Transverse colon (tissue), 4 donors: Measurements from ENCODE around the gene CLIC4. TPM values are rescaled to one million over a fixed set of nuclear protein-coding genes. Genes with fewer than 3 reads are reported as not detected.

ENCODE experiments used
- DNase-seq: peaks from one replicate; pipeline ENCODE4 v3.0.0-alpha.2; 2019
- H3K27ac ChIP-seq, 4 donors: fragments of 200-600 bp; sonication (generic); 2 replicates each; pipeline ENCODE4 v1.5.1; 2016 to 2018; ENCODE audit warnings: inconsistent platforms in 4 of 4
- H3K27me3 ChIP-seq: fragments of 200-600 bp; sonication (generic); 2 replicates; pipeline ENCODE4 v1.5.1; 2017; ENCODE audit warnings: inconsistent platforms
- H3K36me3 ChIP-seq, 4 donors: fragments of 200-600 bp; sonication (generic); 2 replicates each; pipeline ENCODE4 v1.5.1; 2017 to 2019; ENCODE audit warnings: inconsistent platforms in 4 of 4
- H3K4me1 ChIP-seq, 4 donors: fragments of 200-600 bp; sonication (generic); 2 replicates each; pipeline ENCODE4 v1.5.1; 2017 to 2020; ENCODE audit warnings: inconsistent platforms in 4 of 4
- H3K4me3 ChIP-seq, 4 donors: fragments of 200-600 bp; sonication (generic); 1 replicate in 1 of 4; 2 replicates in 3 of 4; pipeline versions ENCODE4 v1.5.1 to v1.6.1; 2017 to 2019; ENCODE audit warnings: inconsistent platforms in 4 of 4
- H3K9me3 ChIP-seq, 2 donors: fragments of 200-600 bp; sonication (generic); 2 replicates each; pipeline ENCODE4 v1.5.1; 2017 to 2019; ENCODE audit warnings: inconsistent platforms in 2 of 2
- CTCF ChIP-seq, 5 experiments: fragments of 200-600 bp in 3 of 5; fragments of 450-650 bp in 2 of 5; sonication (generic) in 3 of 5; IDR thresholded peaks; 1 replicate in 2 of 5; 2 replicates in 3 of 5; pipeline ENCODE4 v1.5.1; 2016 to 2017; ENCODE audit warnings: antibody characterized with exemption in 5 of 5, inconsistent platforms in 3 of 5, mild to moderate bottlenecking in 2 of 5, moderate library complexity in 1 of 5
- EP300 ChIP-seq: sonication (generic); formaldehyde crosslinking; IDR thresholded peaks from one replicate; pipeline ENCODE4 v1.6.1; 2017; ENCODE audit warnings: antibody characterized with exemption, low read depth
- POLR2A ChIP-seq: fragments of 450-650 bp; IDR thresholded peaks from one replicate; pipeline ENCODE4 v1.6.1; 2016; ENCODE audit warnings: antibody characterized with exemption, mild to moderate bottlenecking, moderate library complexity
- POLR2AphosphoS5 ChIP-seq, 3 donors: sonication (generic); formaldehyde crosslinking; IDR thresholded peaks; one replicate each; pipeline ENCODE4 v1.6.1; 2016; ENCODE audit warnings: antibody characterized with exemption in 3 of 3
- WGBS, 2 donors: methylation state at CpG; one replicate each; pipeline ENCODE4 v1.1.5; 2018; ENCODE audit warnings: low coverage in 1 of 2; 5-methylcytosine and 5-hydroxymethylcytosine counted together
- in situ Hi-C, 4 donors: fragments of 200-750 bp; cut with MboI; loops; one replicate each; pipeline versions ENCODE4 v1.15.0 to v1.15.1; 2017; ENCODE audit warnings: low sequenced_read_pairs in 3 of 4, low pct_ligation_motif_present in 1 of 4, low pct_unique_long_range_greater_than_20kb in 1 of 4
- intact Hi-C: fragments of 100-400 bp; cut with DNase I; formaldehyde crosslinking; loops from one replicate; pipeline ENCODE4 v1.15.1; 2023; ENCODE audit warnings: low total_unique reads
- total RNA-seq, 4 donors: library from RNA; depleted of rRNA; stranded (reverse); fragments of >200 nt; gene quantifications; one replicate each; pipeline ENCODE4 v1.1.0, GENCODE V29; 2016

Gene CLIC4
- total RNA-seq, 4 donors from 2014 or later = 52.4 to 107 (median 65.0) TPM

DNA sequence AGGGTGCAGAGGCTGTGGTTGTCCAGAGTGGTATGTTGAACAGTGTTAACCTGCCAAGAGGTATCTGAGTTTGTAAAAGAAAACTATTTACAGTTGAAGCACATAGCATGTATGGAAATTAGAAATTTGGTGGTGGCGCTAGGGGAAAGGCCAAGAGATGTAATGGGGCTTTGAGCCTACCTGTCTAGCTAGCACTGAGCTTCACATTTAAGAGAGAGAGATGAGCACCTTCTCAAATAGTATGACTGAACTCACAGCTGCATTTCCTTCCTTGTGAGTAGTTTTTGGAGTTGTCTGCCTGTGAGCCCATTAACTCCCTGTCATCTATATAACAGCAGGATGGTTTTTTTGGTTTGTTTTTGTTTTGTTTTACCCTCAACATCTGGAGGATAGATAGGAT is 4.0 kb downstream of the CLIC4 start:
- peaks cover 5% of the 10 kb centered on the region for H3K27me3 ChIP-seq
- 89 to 100% methylated on average over 1 of the region's 1 CpG for WGBS, 2 donors
- H3K4me1 ChIP-seq = peaks cover 4 to 50% (median 20%) of the 10 kb centered on the region in 4 donors
- H3K36me3 ChIP-seq = no peaks in the 10 kb centered on the region
- TF ChIP-seq POLR2AphosphoS5 (IDR thresholded peaks at IDR 0.05) = no peak
- no peak for TF ChIP-seq EP300
- no peak for TF ChIP-seq POLR2A
- TF ChIP-seq CTCF (IDR thresholded peaks at IDR 0.05) = no peak
- no peak for DNase-seq
- peak overlapping the region in 1 of 4 donors; percentile 20 for H3K4me3 ChIP-seq
- H3K9me3 ChIP-seq = no peaks in the 10 kb centered on the region
- intact Hi-C loops (loop anchor here (10.0 kb wide), 1 partner anchor 76 kb away; no protein-coding TSS in a partner anchor), in situ Hi-C loops (no loop called here)
- H3K27ac ChIP-seq = peak overlapping the region; percentile 54 to 99 (median 96)

GRCh38 chr1:24749886-24750285 is 4.6 kb downstream of the CLIC4 start:
- no peak for DNase-seq
- no peak overlapping the region for H3K4me3 ChIP-seq
- in situ Hi-C loops (no loop called here), intact Hi-C loops (loop anchor here (10.0 kb wide), 1 partner anchor 75 kb away; no protein-coding TSS in a partner anchor)
- peak overlapping the region in 2 of 4 donors; percentile 96 to 97 for H3K27ac ChIP-seq
- peaks cover 5% of the 10 kb centered on the region for H3K27me3 ChIP-seq
- peaks cover 4 to 48% (median 20%) of the 10 kb centered on the region in 4 donors for H3K4me1 ChIP-seq
- TF ChIP-seq POLR2A (no peak), POLR2AphosphoS5 (IDR thresholded peaks at IDR 0.05) (no peak), EP300 (no peak), CTCF (IDR thresholded peaks at IDR 0.05) (no peak)
- no peaks in the 10 kb centered on the region for H3K36me3 ChIP-seq
- H3K9me3 ChIP-seq = no peaks in the 10 kb centered on the region
- WGBS, 2 donors = 86 to 91% methylated on average over 4 to 8 of the region's 8 CpGs

DNA sequence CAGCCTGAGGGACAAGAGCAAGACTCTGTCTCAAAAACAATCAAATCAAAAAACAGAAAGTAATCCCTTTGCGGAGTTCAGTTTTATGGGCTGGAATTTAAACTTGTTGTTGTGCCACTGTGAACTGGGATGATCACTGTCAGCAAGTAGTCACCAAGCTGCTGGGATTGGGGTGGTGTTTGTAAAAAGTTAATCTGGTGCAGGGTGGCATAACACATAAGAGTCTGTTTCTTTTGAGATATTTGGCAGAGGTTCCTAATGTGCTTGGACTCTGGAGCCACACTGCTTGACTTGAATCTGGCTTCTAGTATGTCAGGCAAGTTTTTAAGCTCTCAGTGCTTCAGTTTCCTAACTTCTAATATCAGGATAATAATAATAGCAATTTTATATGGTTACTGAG is 6.6 kb downstream of the CLIC4 start:
- Histone ChIP-seq H3K36me3 (no peaks in the 10 kb centered on the region), H3K27me3 (no peaks in the 10 kb centered on the region), H3K9me3 (no peaks in the 10 kb centered on the region), H3K4me1 (peaks cover 4 to 45% (median 18%) of the 10 kb centered on the region in 4 donors), H3K4me3 (no peak overlapping the region), H3K27ac (peak overlapping the region; percentile 18 to 62 (median 46))
- no peak for DNase-seq
- in situ Hi-C loops (no loop called here), intact Hi-C loops (no loop called here)
- TF ChIP-seq POLR2AphosphoS5 (IDR thresholded peaks at IDR 0.05) = no peak
- no peak for TF ChIP-seq POLR2A
- TF ChIP-seq EP300 = no peak
- TF ChIP-seq CTCF (IDR thresholded peaks at IDR 0.05) = no peak
- 40 to 64% methylated on average over 1 of the region's 1 CpG for WGBS, 2 donors

DNA sequence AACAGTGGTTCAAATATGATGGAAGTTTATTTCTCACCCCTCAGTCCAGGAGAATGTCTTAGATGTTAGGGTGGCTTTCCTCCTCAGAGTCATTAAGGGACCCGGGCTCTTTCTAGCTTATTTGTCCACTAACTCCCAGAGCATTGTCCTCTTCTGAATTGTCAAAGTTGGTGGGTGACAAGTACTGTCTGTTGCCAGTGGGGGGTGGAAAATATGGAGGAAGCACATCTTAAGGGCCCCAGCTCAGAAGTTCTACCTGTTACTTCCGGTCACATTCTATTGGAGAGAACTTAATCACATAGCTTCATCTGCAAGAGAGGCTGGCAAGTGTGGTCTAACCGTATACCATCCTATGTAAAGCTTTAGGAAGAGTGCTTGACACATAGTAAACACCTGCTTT is 7.1 kb downstream of the CLIC4 start:
- intact Hi-C loops = no loop called here
- in situ Hi-C loops = no loop called here
- DNase-seq = no peak
- WGBS, 2 donors = 79% methylated on average over 3 of the region's 3 CpGs; no CpG with 5 or more reads in 1 of the 2 donors
- no peaks in the 10 kb centered on the region for H3K9me3 ChIP-seq
- no peak overlapping the region for H3K4me3 ChIP-seq
- no peak for TF ChIP-seq CTCF (IDR thresholded peaks at IDR 0.05)
- TF ChIP-seq POLR2AphosphoS5 (IDR thresholded peaks at IDR 0.05) = no peak
- TF ChIP-seq EP300 = no peak
- no peak for TF ChIP-seq POLR2A
- H3K36me3 ChIP-seq = no peaks in the 10 kb centered on the region
- peaks cover 4 to 45% (median 18%) of the 10 kb centered on the region in 4 donors for H3K4me1 ChIP-seq
- no peaks in the 10 kb centered on the region for H3K27me3 ChIP-seq
- peak overlapping the region; percentile 1 to 62 (median 28) for H3K27ac ChIP-seq
